Anterior cingulate cortex (tissue), 58 donors: ENCODE measurements around the gene RASAL2.
"Not testable (repeated sequence)": the region's sequence is repeated elsewhere in the genome, so short reads cannot be mapped to it uniquely, and the experiment has no call there.

Experiments
- DNase-seq, 58 donors: peaks; one replicate each; lab custom pipeline; 2025; lab: John Stamatoyannopoulos, UW

RASAL2 gene

GRCh38 chr1:178330848-178331497 is 237.1 kb downstream of the RASAL2 start:
- no peak for DNase-seq

- DNase-seq = no peak
These were observed 241.5 kb downstream of the RASAL2 start for GRCh38 chr1:178335426-178335825.

- no peak for DNase-seq
These were observed 243.3 kb downstream of the RASAL2 start for GRCh38 chr1:178337091-178337706.

- no peak for DNase-seq
These were observed 245.9 kb downstream of the RASAL2 start for GRCh38 chr1:178339834-178340233.

- DNase-seq = peak in 5 of 58 donors; percentile 2 to 21 (median 6)
These were observed 247.5 kb downstream of the RASAL2 start for GRCh38 chr1:178341261-178341956.

GRCh38 chr1:178342745-178343144 is 248.8 kb downstream of the RASAL2 start:
- no peak for DNase-seq

- peak in 3 of 58 donors; percentile 4 to 53 (median 4) for DNase-seq
These were observed 250.7 kb downstream of the RASAL2 start for GRCh38 chr1:178344513-178345091.

GRCh38 chr1:178345238-178345637 is 251.3 kb downstream of the RASAL2 start:
- no peak for DNase-seq

- DNase-seq = no peak
These were observed 251.9 kb downstream of the RASAL2 start for GRCh38 chr1:178345807-178346206.

GRCh38 chr1:178349801-178350200 is 255.9 kb downstream of the RASAL2 start:
- DNase-seq = no peak

GRCh38 chr1:178351911-178352310 is 258.0 kb downstream of the RASAL2 start:
- not testable (repeated sequence) for DNase-seq

- DNase-seq = no peak
These were observed 259.0 kb downstream of the RASAL2 start for GRCh38 chr1:178352790-178353416.

GRCh38 chr1:178353524-178353923 is 259.6 kb downstream of the RASAL2 start:
- no peak for DNase-seq

GRCh38 chr1:178354816-178355215 is 260.9 kb downstream of the RASAL2 start:
- DNase-seq = no peak

GRCh38 chr1:178356299-178356698 is 262.4 kb downstream of the RASAL2 start:
- no peak for DNase-seq

- no peak for DNase-seq
These were observed 264.6 kb downstream of the RASAL2 start for GRCh38 chr1:178358456-178358855.

- no peak for DNase-seq
These were observed 266.5 kb downstream of the RASAL2 start for GRCh38 chr1:178360421-178360820.

GRCh38 chr1:178361847-178362246 is 267.9 kb downstream of the RASAL2 start:
- no peak for DNase-seq

GRCh38 chr1:178362747-178363146 is 268.8 kb downstream of the RASAL2 start:
- DNase-seq = no peak

- DNase-seq = no peak
These were observed 270.9 kb downstream of the RASAL2 start for GRCh38 chr1:178364782-178365181.

GRCh38 chr1:178367151-178367550 is 273.2 kb downstream of the RASAL2 start:
- no peak for DNase-seq
